SK-N-SH (cell line): ENCODE results near the gene DIAPH2. TPM values are rescaled to one million over a fixed set of nuclear protein-coding genes. Genes with fewer than 3 reads are reported as not detected.
A peak's percentile ranks its signal among the peaks of the same experiment; 100 is the strongest.

Experiments used
- CTCF ChIA-PET: fragments of 300-600, 350-600 bp; formaldehyde crosslinking; extraction: SDS; loops from one replicate; lab custom pipeline; 2021; lab: Yijun Ruan, JAX
- POLR2A ChIA-PET: fragments of 350-600 bp; sonication (Branson Sonifier 250); formaldehyde crosslinking; extraction: SDS; loops from one replicate; lab custom pipeline; 2020; ENCODE audit warnings: antibody characterized with exemption, inconsistent platforms; lab: Yijun Ruan, JAX
- DNase-seq: peaks from one replicate; pipeline ENCODE4 v3.0.0; 2012
- H2AFZ ChIP-seq: fragments of 200-600 bp; sonication (generic); 2 replicates; pipeline ENCODE4 v1.8.1; 2016; ENCODE audit warnings: antibody characterized with exemption, mild to moderate bottlenecking, low read depth
- H3F3A ChIP-seq: fragments of 200-600 bp; sonication (generic); replicated peaks from 2 replicates; pipeline ENCODE3; 2016; ENCODE audit warnings: antibody characterized with exemption, mild to moderate bottlenecking; ENCODE audit not compliant: insufficient read depth
- H3K27ac ChIP-seq, 2 experiments: fragments of 200-500 bp in 1 of 2; fragments of 200-600 bp in 1 of 2; sonication (Bioruptor generic) in 1 of 2; sonication (generic), shearing (Covaris generic) in 1 of 2; 2 replicates each; pipeline versions ENCODE4 v1.5.1 to v1.6.1; 2014 to 2016; ENCODE audit warnings: low read depth in 2 of 2, inconsistent platforms in 1 of 2, low read length in 1 of 2, mild to moderate bottlenecking in 1 of 2, mixed read lengths in 1 of 2
- H3K27me3 ChIP-seq: fragments of 200-600 bp; sonication (generic), shearing (Covaris generic); 2 replicates; pipeline ENCODE4 v1.6.1; 2016; ENCODE audit warnings: mixed run types; ENCODE audit not compliant: insufficient read depth
- H3K36me3 ChIP-seq, 2 experiments: fragments of 200-500 bp in 1 of 2; fragments of 200-600 bp in 1 of 2; sonication (Bioruptor generic) in 1 of 2; sonication (generic) in 1 of 2; replicated peaks in 1 of 2; 2 replicates each; pipeline versions ENCODE3 to v1.5.1; 2014 to 2016; ENCODE audit warnings: low read length in 1 of 2, mild to moderate bottlenecking in 1 of 2; ENCODE audit not compliant: insufficient read depth in 2 of 2, control insufficient read depth in 1 of 2
- H3K4me1 ChIP-seq, 2 experiments: fragments of 200-500 bp in 1 of 2; fragments of 200-600 bp in 1 of 2; sonication (Bioruptor generic) in 1 of 2; sonication (generic), shearing (Covaris generic) in 1 of 2; 2 replicates each; pipeline versions ENCODE4 v1.5.1 to v1.6.1; 2014 to 2016; ENCODE audit warnings: low read depth in 1 of 2, low read length in 1 of 2, mixed run types in 1 of 2; ENCODE audit not compliant: insufficient read depth in 2 of 2, control insufficient read depth in 1 of 2
- H3K4me2 ChIP-seq: fragments of 200-600 bp; sonication (generic), shearing (Covaris generic); 2 replicates; pipeline ENCODE4 v1.6.1; 2017; ENCODE audit warnings: mixed run types
- H3K4me3 ChIP-seq, 2 experiments: fragments of 200-500 bp in 1 of 2; fragments of 200-600 bp in 1 of 2; sonication (Bioruptor generic) in 1 of 2; sonication (generic), shearing (Covaris generic) in 1 of 2; 2 replicates each; pipeline versions ENCODE4 v1.5.1 to v1.8.1; 2014 to 2016; ENCODE audit warnings: low read depth in 2 of 2, inconsistent platforms in 1 of 2, low read length in 1 of 2, mild to moderate bottlenecking in 1 of 2, mixed read lengths in 1 of 2, moderate library complexity in 1 of 2
- H3K79me2 ChIP-seq: fragments of 200-600 bp; sonication (generic); 2 replicates; pipeline ENCODE4 v1.8.1; 2017; ENCODE audit warnings: mild to moderate bottlenecking; ENCODE audit not compliant: insufficient read depth
- H3K9ac ChIP-seq: fragments of 200-600 bp; sonication (generic); 2 replicates; pipeline ENCODE4 v1.6.1; 2017; ENCODE audit warnings: mixed run types
- H3K9me2 ChIP-seq: fragments of 200-600 bp; sonication (generic); 2 replicates; pipeline ENCODE4 v1.6.1; 2017; ENCODE audit warnings: mixed run types
- H3K9me3 ChIP-seq: fragments of 200-600 bp; sonication (generic); 2 replicates; pipeline ENCODE4 v1.6.1; 2017; ENCODE audit warnings: mixed run types, mild to moderate bottlenecking, moderate library complexity
- H4K20me1 ChIP-seq: fragments of 200-600 bp; sonication (generic); 2 replicates; pipeline ENCODE4 v1.6.1; 2017; ENCODE audit warnings: mild to moderate bottlenecking, mixed run types; ENCODE audit not compliant: insufficient read depth
- ELF1 ChIP-seq: IDR thresholded peaks from 2 replicates; pipeline ENCODE4 v1.4.0; 2012
- FOSL2 ChIP-seq: IDR thresholded peaks from 2 replicates; pipeline ENCODE4 v1.4.0; 2012; ENCODE audit warnings: low read depth, mild to moderate bottlenecking, moderate library complexity, borderline replicate concordance
- FOXM1 ChIP-seq: IDR thresholded peaks from 2 replicates; pipeline ENCODE4 v1.4.0; 2012; ENCODE audit warnings: low read depth, mild to moderate bottlenecking
- GATA2 ChIP-seq: sonication (generic); formaldehyde crosslinking; IDR thresholded peaks from 2 replicates; pipeline ENCODE4 v1.5.0; 2020; ENCODE audit warnings: mild to moderate bottlenecking, missing genetic modification reagents
- MEF2A ChIP-seq: IDR thresholded peaks from 2 replicates; pipeline ENCODE4 v1.4.0; 2012; ENCODE audit warnings: low read depth, borderline replicate concordance
- POLR2AphosphoS5 ChIP-seq: IDR thresholded peaks from 2 replicates; pipeline ENCODE4 v1.6.1; 2012; ENCODE audit warnings: low read depth, low read length
- RAD21 ChIP-seq: IDR thresholded peaks from 2 replicates; pipeline ENCODE4 v1.6.1; 2012; ENCODE audit warnings: mild to moderate bottlenecking, low read length
- SIN3A ChIP-seq: IDR thresholded peaks from 2 replicates; pipeline ENCODE4 v1.6.1; 2012; ENCODE audit warnings: low read depth, mild to moderate bottlenecking, low read length, moderate library complexity, borderline replicate concordance
- TCF12 ChIP-seq: IDR thresholded peaks from 2 replicates; pipeline ENCODE4 v1.4.0; 2012
- TEAD4 ChIP-seq: IDR thresholded peaks from 2 replicates; pipeline ENCODE4 v1.4.0; 2012; ENCODE audit warnings: mild to moderate bottlenecking, borderline replicate concordance; ENCODE audit not compliant: insufficient read depth
- WGBS: methylation state at CpG from one replicate; pipeline ENCODE4 v1.1.6; 2017; ENCODE audit warnings: low lambda C conversion rate; 5-methylcytosine and 5-hydroxymethylcytosine counted together
- polyA plus RNA-seq, 3 experiments: library from polyadenylated mRNA; depleted of rRNA; stranded (reverse); fragments of >200 nt; gene quantifications; 2 replicates each; pipeline ENCODE4 v1.2.3, GENCODE V29; 2012

Gene DIAPH2
- polyA plus RNA-seq, 1 of the 3 experiments (the other 2 are of a cell fraction), result 1.1 TPM

- Histone ChIP-seq H3K9me2 (no peaks in the 10 kb centered on the region), H3K27ac (no peak overlapping the region), H3K27me3 (no peaks in the 10 kb centered on the region), H3K4me3 (no peak overlapping the region), H3K9ac (no peak overlapping the region), H3F3A (no peaks in the 10 kb centered on the region), H3K9me3 (no peaks in the 10 kb centered on the region), H3K4me2 (no peak overlapping the region), H3K79me2 (no peaks in the 10 kb centered on the region), H3K4me1 (no peaks in the 10 kb centered on the region; a peak in 1 of 4 replicates), H4K20me1 (no peaks in the 10 kb centered on the region), H3K36me3 (no peaks in the 10 kb centered on the region), H2AFZ (no peak overlapping the region)
- ChIA-PET POLR2A (no interaction called here), CTCF (interaction anchor here (0.7 to 1.3 kb wide), 3 partner anchors 9 to 58 kb away, joined by 3 read pairs; no protein-coding TSS in a partner anchor)
- DNase-seq, result no peak
- TF ChIP-seq FOSL2, result no peak
- WGBS, result 46% methylated on average over 4 of the region's 4 CpGs
These were observed 76.9 kb downstream of the DIAPH2 start for GRCh38 chrX:96761566-96761965.

- Histone ChIP-seq H3F3A (no peaks in the 10 kb centered on the region), H3K9ac (no peak overlapping the region), H3K27ac (no peak overlapping the region; a peak in 1 of 4 replicates), H3K79me2 (no peaks in the 10 kb centered on the region), H3K9me2 (no peaks in the 10 kb centered on the region), H3K36me3 (no peaks in the 10 kb centered on the region), H3K4me3 (no peak overlapping the region), H3K27me3 (no peaks in the 10 kb centered on the region), H3K4me2 (no peak overlapping the region), H3K4me1 (no peaks in the 10 kb centered on the region; a peak in 1 of 4 replicates), H3K9me3 (no peaks in the 10 kb centered on the region), H2AFZ (no peak overlapping the region), H4K20me1 (no peaks in the 10 kb centered on the region)
- peak; percentile 4 for DNase-seq
- TF ChIP-seq TEAD4 (no peak), GATA2 (CRISPR knock-in tag) (peak; percentile 22; the same call in 1 of the 2 replicates), RAD21 (no peak)
- WGBS, result 40% methylated on average over 4 of the region's 4 CpGs
- CTCF ChIA-PET, result no interaction called here
- POLR2A ChIA-PET, result no interaction called here
These were observed 79.0 kb downstream of the DIAPH2 start for GRCh38 chrX:96763608-96764007.

- 75% methylated on average over 1 of the region's 1 CpG for WGBS
- no peak for DNase-seq
- H3K9ac ChIP-seq, result no peak overlapping the region
- H3K4me1 ChIP-seq, result no peaks in the 10 kb centered on the region; a peak in 1 of 4 replicates
- no peak overlapping the region for H3K4me2 ChIP-seq
- no peaks in the 10 kb centered on the region for H3K9me3 ChIP-seq
- H3K36me3 ChIP-seq, result no peaks in the 10 kb centered on the region
- H3K9me2 ChIP-seq, result no peaks in the 10 kb centered on the region
- no peak overlapping the region for H2AFZ ChIP-seq
- TF ChIP-seq ELF1 (no peak), SIN3A (no peak), POLR2AphosphoS5 (no peak), MEF2A (no peak), GATA2 (CRISPR knock-in tag) (no peak), RAD21 (no peak), FOSL2 (no peak), FOXM1 (no peak), TCF12 (no peak)
- H3K4me3 ChIP-seq, result no peak overlapping the region
- H3K27ac ChIP-seq, result no peak overlapping the region
- no peaks in the 10 kb centered on the region for H4K20me1 ChIP-seq
- CTCF ChIA-PET, result interaction anchor here (1.2 kb wide), 1 partner anchor 921 kb away, joined by 3 read pairs; no protein-coding TSS in a partner anchor
- POLR2A ChIA-PET, result no interaction called here
- H3K27me3 ChIP-seq, result no peaks in the 10 kb centered on the region
- H3K79me2 ChIP-seq, result no peaks in the 10 kb centered on the region
- no peaks in the 10 kb centered on the region for H3F3A ChIP-seq
These were observed 80.2 kb downstream of the DIAPH2 start for GRCh38 chrX:96764864-96765263.
